SK-N-MC (cell line): ENCODE measurements around the gene INHA.

Experiments
- DNase-seq: peaks from one replicate; pipeline ENCODE4 v3.0.0-alpha.2; 2011; ENCODE audit warnings: low read depth, low spot score
- H3K27ac ChIP-seq: fragments of 200-600 bp; sonication (generic); 2 replicates; pipeline ENCODE4 v1.5.1; 2016; ENCODE audit warnings: mixed run types
- H3K36me3 ChIP-seq: fragments of 200-600 bp; sonication (generic); 2 replicates; pipeline ENCODE4 v1.6.1; 2017; ENCODE audit warnings: antibody characterized with exemption, low read length, mixed read lengths; ENCODE audit not compliant: insufficient read depth
- H3K4me3 ChIP-seq: fragments of 200-600 bp; sonication (generic); 2 replicates; pipeline ENCODE4 v1.5.1; 2016
- H3K9ac ChIP-seq: fragments of 200-600 bp; sonication (generic); 2 replicates; pipeline ENCODE4 v1.8.0; 2017; ENCODE audit warnings: mixed run types, mixed read lengths; ENCODE audit not compliant: insufficient read length
- H3K9me3 ChIP-seq: fragments of 200-600 bp; sonication (generic); 2 replicates; pipeline ENCODE4 v1.6.1; 2017; ENCODE audit warnings: low read depth, mild to moderate bottlenecking, antibody characterized with exemption, low read length, moderate library complexity, mixed read lengths
- EZH2 ChIP-seq: fragments of 200-600 bp; sonication (generic); IDR thresholded peaks from one replicate; pipeline ENCODE4 v1.6.1; 2017; ENCODE audit warnings: antibody characterized with exemption
- FOXP2 ChIP-seq: optimal IDR thresholded peaks from 2 replicates; pipeline ENCODE3; 2011; ENCODE audit warnings: mild to moderate bottlenecking, moderate library complexity; ENCODE audit not compliant: insufficient read depth; ENCODE audit errors: extremely low read length, control extremely low read depth
- POLR2AphosphoS5 ChIP-seq: IDR thresholded peaks from 2 replicates; pipeline ENCODE4 v1.6.1; 2012; ENCODE audit warnings: mild to moderate bottlenecking, low read depth, low read length, borderline replicate concordance

Gene INHA

DNA sequence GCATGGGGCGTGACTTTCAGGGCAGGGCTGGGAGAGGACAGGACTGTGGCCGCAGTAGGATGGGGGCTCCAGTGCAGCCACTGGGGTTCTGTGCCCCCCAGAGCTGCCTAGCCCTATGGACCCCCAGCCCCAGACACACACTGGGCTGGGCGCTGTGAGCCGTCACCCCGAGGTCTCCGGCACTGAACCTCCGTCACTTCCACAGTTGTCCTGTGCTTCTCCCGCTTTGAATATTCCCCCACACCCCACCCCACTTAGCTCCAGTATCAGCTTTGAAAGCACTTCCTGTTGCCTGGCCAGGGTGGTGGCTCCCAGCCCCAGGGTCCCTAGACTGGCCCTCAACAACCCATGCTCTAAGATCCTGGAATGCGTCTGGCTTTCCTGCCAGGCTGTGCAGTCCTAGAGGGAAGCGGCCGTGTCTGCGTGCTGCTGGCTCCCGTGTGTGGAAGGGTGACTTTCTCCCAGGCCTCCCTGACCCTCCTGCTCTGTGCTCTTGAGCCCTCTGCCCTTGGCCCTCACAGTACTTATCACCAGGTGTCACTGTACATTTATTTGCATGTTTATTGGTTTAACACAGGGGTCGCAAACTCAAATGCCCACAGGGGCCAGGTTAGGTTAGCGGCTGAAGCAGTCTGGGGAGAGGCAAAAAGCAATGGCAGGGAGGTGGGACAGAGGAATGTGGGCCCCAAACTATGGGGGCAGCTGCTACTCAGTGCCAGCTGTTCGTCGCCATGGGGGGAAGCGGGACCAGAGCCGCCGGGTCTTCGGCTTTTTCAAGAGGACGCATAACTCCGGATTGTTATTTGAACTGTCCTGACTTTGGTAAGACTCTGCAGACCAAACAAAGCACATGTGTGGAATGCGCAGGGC is 10.7 kb upstream of the INHA start:
- DNase-seq: no peak
- Histone ChIP-seq H3K9me3 (no peaks in the 10 kb centered on the region), H3K4me3 (no peak overlapping the region), H3K27ac (no peak overlapping the region), H3K9ac (no peak overlapping the region), H3K36me3 (no peaks in the 10 kb centered on the region)
- TF ChIP-seq EZH2: no peak
- no peak for TF ChIP-seq POLR2AphosphoS5
- no peak for TF ChIP-seq FOXP2

DNA sequence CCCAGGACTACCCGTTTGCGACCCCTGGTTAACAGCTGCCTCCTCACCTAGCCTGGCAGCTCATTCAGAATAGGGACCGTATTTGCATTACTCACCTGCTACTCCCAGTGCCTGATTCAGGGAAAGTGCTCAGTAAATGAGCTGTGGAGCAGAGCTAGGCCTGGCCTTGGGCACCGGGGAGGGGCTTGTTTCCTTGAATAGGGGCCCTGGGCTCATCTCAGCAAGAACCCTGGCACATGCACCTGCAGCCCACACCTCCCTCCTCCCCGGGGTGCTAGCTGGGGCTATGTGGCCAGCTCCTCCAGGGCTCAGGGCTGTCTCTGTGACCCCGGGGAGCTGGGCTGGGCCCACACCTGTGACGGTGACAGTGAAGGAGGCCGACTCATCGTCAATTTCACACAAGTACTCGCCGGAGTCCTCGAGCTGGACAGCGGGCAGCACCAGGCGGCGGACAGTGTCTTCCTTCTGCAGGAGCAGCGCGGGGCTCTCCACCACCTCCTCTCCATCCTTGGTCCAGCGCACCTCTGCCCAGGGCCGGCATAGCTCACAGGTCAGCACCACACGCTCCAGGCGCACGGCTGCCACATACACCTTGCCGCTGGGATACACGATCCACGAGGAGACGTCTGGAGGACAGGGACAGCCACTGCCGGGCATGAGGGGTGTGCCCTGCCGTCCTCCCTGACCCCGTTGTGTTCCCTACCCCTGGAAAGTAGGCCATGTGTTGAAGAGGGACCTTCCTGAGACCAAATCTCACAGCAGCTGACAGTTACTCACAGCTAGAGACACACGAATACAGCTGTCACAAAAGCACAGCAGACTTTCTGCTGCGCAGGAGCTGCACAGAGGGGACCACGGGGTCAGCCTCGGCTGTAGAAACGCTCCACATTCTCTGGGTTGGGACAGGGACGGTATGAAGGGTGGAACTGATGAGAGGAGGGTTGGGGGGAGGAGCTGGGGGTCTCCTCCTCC is 9.8 kb upstream of the INHA start:
- Histone ChIP-seq H3K27ac (no peak overlapping the region), H3K36me3 (no peaks in the 10 kb centered on the region), H3K9me3 (no peaks in the 10 kb centered on the region), H3K9ac (no peak overlapping the region), H3K4me3 (no peak overlapping the region)
- TF ChIP-seq EZH2: no peak
- no peak for TF ChIP-seq FOXP2
- TF ChIP-seq POLR2AphosphoS5: no peak
- no peak for DNase-seq

DNA sequence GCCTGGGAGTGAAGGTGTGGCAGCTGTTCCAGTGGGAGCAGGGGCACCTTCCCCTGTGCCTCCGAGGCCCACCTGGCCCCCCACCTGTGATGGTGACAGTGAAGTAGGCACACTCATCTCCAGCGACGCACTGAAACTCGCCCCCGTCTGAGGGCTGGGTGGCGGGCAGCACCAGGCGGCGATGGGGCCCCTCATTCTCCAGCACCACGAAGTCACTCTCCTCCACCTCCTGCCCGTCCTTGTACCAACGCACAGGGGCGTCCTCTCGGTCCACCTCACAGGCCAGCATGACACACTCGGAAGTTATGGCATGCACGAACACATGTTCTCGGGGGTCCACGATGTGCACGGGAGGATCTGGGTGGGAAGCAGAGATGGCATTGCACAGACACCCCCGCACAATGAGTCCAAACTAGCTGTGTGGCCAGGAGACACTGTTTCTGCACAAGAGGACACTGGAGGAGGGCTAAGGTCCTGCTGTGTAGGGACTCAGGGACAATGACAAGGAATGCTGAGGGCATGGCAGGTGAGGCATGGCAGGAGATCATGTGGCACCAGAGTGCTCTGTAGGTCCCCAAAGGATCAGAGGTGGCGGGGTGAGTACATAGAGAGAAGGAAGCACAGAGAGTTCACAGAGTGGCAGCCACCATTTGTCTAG is 8.7 kb upstream of the INHA start:
- H3K4me3 ChIP-seq: no peak overlapping the region
- no peak for TF ChIP-seq POLR2AphosphoS5
- TF ChIP-seq FOXP2: no peak
- TF ChIP-seq EZH2: no peak
- no peak overlapping the region for H3K9ac ChIP-seq
- no peaks in the 10 kb centered on the region for H3K9me3 ChIP-seq
- no peaks in the 10 kb centered on the region for H3K36me3 ChIP-seq
- no peak overlapping the region for H3K27ac ChIP-seq
- no peak for DNase-seq

DNA sequence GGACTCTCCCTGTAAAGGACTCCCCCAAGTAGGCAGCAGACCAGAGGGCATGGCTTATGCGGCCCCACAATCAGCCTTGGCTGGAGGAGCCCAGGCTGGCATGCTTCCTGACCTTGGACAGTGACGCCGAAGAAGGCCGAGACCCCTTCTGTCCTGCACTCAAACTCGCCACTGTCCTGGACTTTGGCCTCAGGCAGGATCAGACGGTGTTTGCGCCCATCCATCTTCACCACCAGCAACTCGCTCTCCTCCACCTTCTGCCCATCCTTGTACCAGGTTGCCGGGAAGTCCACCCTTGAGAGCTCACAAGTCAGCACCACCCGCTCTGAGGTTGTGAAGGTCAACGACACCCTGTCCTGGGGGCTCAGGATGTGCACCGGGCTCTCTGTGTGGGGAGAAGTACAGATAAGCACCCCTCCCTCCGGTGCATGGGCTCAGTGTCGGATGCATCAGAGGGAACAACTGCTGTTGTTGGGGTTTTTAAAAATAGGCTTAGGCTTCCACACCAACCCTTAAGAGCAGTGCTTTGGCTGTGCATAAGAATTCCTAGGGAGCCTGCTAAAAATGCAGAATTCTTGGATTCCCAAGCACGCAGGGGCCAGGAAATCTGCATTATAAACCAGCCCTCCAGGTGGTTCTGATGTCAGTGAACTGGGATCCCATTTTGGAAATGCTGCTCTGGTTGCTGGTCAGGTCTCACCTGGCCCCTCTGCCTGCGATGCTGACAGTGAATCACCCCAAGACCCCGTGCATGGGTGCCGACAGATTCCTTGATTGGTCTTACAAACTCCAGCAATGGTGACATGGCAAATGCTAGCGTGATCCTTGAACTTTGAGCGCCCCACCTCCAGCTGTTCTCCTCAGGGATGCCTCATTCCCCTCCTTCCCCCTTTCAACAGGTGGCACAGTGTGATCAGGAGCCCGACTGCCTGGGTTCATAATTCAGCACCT is 6.7 kb upstream of the INHA start:
- H3K36me3 ChIP-seq: no peaks in the 10 kb centered on the region
- H3K9ac ChIP-seq: no peak overlapping the region
- no peak overlapping the region for H3K4me3 ChIP-seq
- no peaks in the 10 kb centered on the region for H3K9me3 ChIP-seq
- DNase-seq: no peak
- TF ChIP-seq POLR2AphosphoS5 (no peak), FOXP2 (no peak), EZH2 (no peak)
- H3K27ac ChIP-seq: no peak overlapping the region

DNA sequence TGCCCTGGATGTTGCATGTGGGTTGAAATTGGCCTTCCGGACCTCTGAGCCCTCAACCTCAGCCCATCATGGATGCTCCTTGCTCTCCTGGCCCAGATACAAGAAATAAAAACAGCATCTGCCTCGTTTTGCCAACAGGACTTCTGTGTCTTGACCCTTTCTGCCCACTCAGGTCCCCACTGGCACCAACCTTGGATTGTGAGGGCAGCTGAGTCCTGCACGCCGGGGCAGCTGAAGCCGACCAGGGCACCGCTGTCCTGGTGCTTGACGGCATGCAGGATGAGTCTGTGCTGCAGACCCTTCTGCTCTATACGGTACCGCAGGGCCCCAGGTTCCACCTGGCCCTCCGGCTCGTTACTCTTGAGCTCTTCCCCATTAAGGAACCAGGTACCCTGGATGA is 5.5 kb upstream of the INHA start:
- H3K36me3 ChIP-seq: no peaks in the 10 kb centered on the region
- DNase-seq: no peak
- H3K9me3 ChIP-seq: no peaks in the 10 kb centered on the region
- H3K27ac ChIP-seq: no peak overlapping the region
- no peak for TF ChIP-seq EZH2
- TF ChIP-seq POLR2AphosphoS5: no peak
- no peak for TF ChIP-seq FOXP2
- H3K9ac ChIP-seq: no peak overlapping the region
- H3K4me3 ChIP-seq: no peak overlapping the region

DNA sequence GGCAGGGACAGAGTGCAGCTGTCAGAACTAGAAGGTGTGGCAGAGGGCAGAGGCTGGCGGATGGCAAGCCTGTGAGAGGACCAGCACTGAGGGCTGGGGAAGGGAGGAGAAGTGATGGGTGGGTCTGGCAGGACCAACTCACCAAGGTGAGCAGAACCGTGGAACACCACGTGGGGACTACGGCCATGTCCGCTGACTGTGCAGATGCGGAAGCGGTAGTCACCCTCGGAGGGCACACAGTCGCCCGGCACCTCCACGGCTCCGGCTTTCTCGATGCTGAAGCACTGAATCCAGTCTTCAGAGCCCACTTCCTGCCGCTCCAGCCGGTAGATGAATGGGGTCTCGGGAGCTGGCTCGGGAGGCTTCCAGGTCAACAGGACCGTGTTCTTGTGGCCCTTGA is 5.0 kb upstream of the INHA start:
- H3K27ac ChIP-seq: no peak overlapping the region
- H3K9ac ChIP-seq: no peak overlapping the region
- DNase-seq: no peak
- H3K36me3 ChIP-seq: no peaks in the 10 kb centered on the region
- H3K4me3 ChIP-seq: no peak overlapping the region
- no peak for TF ChIP-seq FOXP2
- no peak for TF ChIP-seq EZH2
- TF ChIP-seq POLR2AphosphoS5: no peak
- no peaks in the 10 kb centered on the region for H3K9me3 ChIP-seq

DNA sequence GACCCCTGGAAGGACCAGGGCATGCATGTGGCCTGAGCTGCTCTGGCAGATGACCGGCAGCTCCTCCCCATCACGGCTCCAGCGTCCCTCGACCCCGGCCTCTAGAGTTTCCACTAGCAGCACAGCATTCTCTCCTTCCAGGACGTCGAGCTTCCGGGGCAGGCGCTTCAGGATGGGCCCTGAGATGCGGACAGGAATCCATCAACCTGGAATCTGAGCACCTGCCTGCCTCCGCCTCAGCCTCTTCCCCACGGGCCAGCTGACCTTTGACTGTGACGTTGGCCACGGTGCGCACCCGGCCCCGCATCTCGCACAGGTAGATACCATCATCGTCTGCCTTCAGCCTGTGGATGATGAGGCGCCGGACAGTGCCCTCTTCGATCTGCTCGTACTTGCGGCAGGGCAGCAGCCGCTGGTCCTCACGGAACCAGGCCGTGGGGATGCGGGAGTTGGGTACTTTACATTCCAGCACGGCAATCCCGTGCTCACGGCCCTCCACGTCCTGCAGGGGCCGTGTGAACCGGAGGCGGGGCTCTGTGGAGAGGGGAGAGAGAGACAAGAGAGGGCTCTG is 4.2 kb upstream of the INHA start:
- no peaks in the 10 kb centered on the region for H3K36me3 ChIP-seq
- no peak overlapping the region for H3K9ac ChIP-seq
- no peak overlapping the region for H3K4me3 ChIP-seq
- H3K9me3 ChIP-seq: no peaks in the 10 kb centered on the region
- TF ChIP-seq FOXP2 (no peak), POLR2AphosphoS5 (no peak), EZH2 (no peak)
- no peak for DNase-seq
- H3K27ac ChIP-seq: no peak overlapping the region
